Epithelial cell of proximal tubule (primary cell): ENCODE measurements around the gene UBE2E1. TPM values are rescaled to one million over a fixed set of nuclear protein-coding genes. Genes with fewer than 3 reads are reported as not detected.

Experiments
- DNase-seq: peaks from one replicate; pipeline ENCODE4 v3.0.0-alpha.2; 2011; ENCODE audit warnings: low read depth
- H3K4me3 ChIP-seq: 2 replicates; pipeline ENCODE4 v1.5.1; 2011; ENCODE audit warnings: low read depth, mild to moderate bottlenecking, low read length
- CTCF ChIP-seq: conservative IDR thresholded peaks from 2 replicates; pipeline ENCODE4 v1.5.1; 2012; ENCODE audit warnings: low read depth, mild to moderate bottlenecking, low read length
- total RNA-seq: library from RNA; depleted of rRNA; stranded (reverse); fragments of >200 nt; gene quantifications from 2 replicates; pipeline ENCODE4 v1.2.3, GENCODE V29; 2015

The UBE2E1 gene
- total RNA-seq, 1 donor from 2014 or later: 76.7 TPM

DNA sequence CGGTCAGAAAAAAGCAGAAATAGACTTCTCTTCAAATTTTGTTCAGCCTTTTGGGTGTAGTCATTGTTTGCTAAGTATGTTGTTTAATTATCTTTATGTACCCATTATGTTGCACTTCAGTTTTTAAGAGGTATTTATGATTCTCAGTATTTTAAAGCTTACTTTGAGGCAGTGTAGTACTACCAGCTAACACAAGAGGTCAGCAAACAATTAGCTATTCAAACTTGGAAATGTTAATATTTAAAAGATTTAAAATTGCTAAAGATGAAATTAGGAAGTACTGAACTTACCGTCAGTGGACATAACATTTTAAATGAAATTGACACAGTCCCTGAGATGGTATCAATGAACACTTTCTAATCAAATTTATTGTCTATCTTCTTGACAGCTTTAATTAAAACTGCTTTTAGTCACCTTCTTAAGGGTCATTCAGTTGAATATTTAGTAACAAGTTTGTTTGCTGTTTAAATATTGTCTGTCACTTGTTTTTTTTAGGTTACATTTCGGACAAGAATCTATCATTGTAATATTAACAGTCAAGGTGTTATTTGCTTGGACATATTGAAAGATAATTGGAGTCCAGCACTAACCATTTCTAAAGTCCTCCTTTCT, 83.0 kb downstream of the UBE2E1 start:
- no peak overlapping the region for H3K4me3 ChIP-seq
- no peak for DNase-seq
- peak; percentile 69 for TF ChIP-seq CTCF

GRCh38 chr3:23889386-23889785, 83.6 kb downstream of the UBE2E1 start:
- TF ChIP-seq CTCF: no peak
- DNase-seq: no peak
- H3K4me3 ChIP-seq: no peak overlapping the region

- TF ChIP-seq CTCF: no peak
- DNase-seq: no peak
- H3K4me3 ChIP-seq: no peak overlapping the region
These were observed 84.2 kb downstream of the UBE2E1 start for GRCh38 chr3:23889950-23890349.

- TF ChIP-seq CTCF: no peak
- no peak for DNase-seq
- no peak overlapping the region for H3K4me3 ChIP-seq
These were observed 88.7 kb downstream of the UBE2E1 start for GRCh38 chr3:23894254-23895061.

DNA sequence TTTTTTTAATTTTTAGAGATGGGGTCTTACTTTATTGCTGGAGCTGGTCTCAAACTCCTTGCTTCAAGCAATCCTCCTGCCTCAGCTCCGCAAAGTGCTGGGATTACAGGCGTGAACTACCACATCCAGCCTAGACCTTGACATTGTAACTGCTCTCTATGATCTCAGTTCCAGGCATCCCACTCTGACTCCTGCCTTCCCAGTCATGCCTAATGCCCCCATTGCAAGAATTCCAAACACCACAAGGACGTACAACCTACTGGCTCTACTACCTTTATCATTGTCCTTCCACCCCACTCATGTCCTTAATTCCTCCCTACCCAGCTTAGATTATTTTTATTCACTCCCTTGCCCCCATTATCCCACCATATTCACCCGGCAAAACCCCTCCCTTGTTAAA, 89.4 kb downstream of the UBE2E1 start:
- no peak overlapping the region for H3K4me3 ChIP-seq
- no peak for TF ChIP-seq CTCF
- no peak for DNase-seq

DNA sequence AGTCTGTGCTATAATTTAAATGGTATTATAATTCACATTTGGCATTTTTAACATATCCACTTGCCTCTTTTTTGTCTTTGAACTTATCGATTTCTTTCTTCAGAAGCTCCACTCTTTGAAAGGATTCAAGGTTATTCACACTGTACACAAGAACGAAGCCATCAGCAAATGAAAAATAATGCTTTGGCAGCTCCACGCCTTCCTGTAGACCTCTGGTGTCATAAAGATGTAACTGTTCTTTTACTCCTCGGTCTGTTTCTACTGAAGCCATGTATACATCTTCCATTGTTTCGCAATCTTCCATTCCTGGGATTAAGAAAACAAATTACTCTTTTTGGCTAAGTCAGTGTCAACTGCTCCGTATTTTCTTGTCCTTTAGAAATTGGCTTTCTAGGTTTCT, 95.0 kb downstream of the UBE2E1 start:
- TF ChIP-seq CTCF: no peak
- H3K4me3 ChIP-seq: no peak overlapping the region
- DNase-seq: no peak
